Sigmoid colon (tissue), 4 donors: Measurements from ENCODE around the gene LRRFIP1.

Source experiments
- CTCF ChIP-seq, 4 experiments: fragments of 450-650 bp in 3 of 4; fragments of 200-600 bp in 1 of 4; IDR thresholded peaks; one replicate each; pipeline ENCODE4 v1.5.1; 2016 to 2019; ENCODE audit warnings: antibody characterized with exemption in 4 of 4, mild to moderate bottlenecking in 3 of 4, moderate library complexity in 2 of 4
- EP300 ChIP-seq, 4 donors: sonication (generic); formaldehyde crosslinking; IDR thresholded peaks; one replicate each; pipeline ENCODE4 v1.6.1; 2017; ENCODE audit warnings: antibody characterized with exemption in 4 of 4
- POLR2A ChIP-seq, 2 donors: fragments of 450-650 bp; IDR thresholded peaks; one replicate each; pipeline ENCODE4 v1.6.1; 2016; ENCODE audit warnings: antibody characterized with exemption in 2 of 2, mild to moderate bottlenecking in 2 of 2, moderate library complexity in 2 of 2

GRCh38 chr2:237715459-237715947 is 88.1 kb downstream of the LRRFIP1 start:
- no peak for TF ChIP-seq CTCF (IDR thresholded peaks at IDR 0.05)
- TF ChIP-seq POLR2A (IDR thresholded peaks at IDR 0.05) = no peak
- TF ChIP-seq EP300 (IDR thresholded peaks at IDR 0.05) = no peak
